CD4-positive, alpha-beta memory T cell (primary cell): Measurements from ENCODE around the gene RASA3. TPM values are rescaled to one million over a fixed set of nuclear protein-coding genes. Genes with fewer than 3 reads are reported as not detected.

Source experiments
- CTCF ChIA-PET: fragments of 350-600 bp; sonication (Branson Sonifier 250); formaldehyde crosslinking; loops from one replicate; lab custom pipeline; 2021; ENCODE audit warnings: inconsistent platforms; ENCODE audit not compliant: partially characterized antibody; lab: Charles Lee
- POLR2A ChIA-PET: fragments of 350-600 bp; sonication (Branson Sonifier 250); formaldehyde crosslinking; loops from one replicate; lab custom pipeline; 2021; ENCODE audit not compliant: partially characterized antibody; lab: Charles Lee
- DNase-seq, 5 donors: peaks; one replicate each; pipeline versions ENCODE4 v3.0.0 to v3.0.0-alpha.2; 2020 to 2022; ENCODE audit warnings: mixed read lengths in 1 of 5
- H3K27ac ChIP-seq: one replicate; pipeline ENCODE4 v1.7.0; 2013; ENCODE audit warnings: low read depth, low read length
- H3K27me3 ChIP-seq: 2 replicates; pipeline ENCODE4 v1.7.0; 2013; ENCODE audit warnings: mild to moderate bottlenecking, low read length, moderate library complexity; ENCODE audit not compliant: insufficient read depth
- H3K36me3 ChIP-seq: 2 replicates; pipeline ENCODE4 v1.7.0; 2013; ENCODE audit warnings: mild to moderate bottlenecking, low read length, moderate library complexity; ENCODE audit not compliant: insufficient read depth
- H3K4me1 ChIP-seq: 2 replicates; pipeline ENCODE4 v1.7.0; 2013; ENCODE audit warnings: mild to moderate bottlenecking, low read length, moderate library complexity; ENCODE audit not compliant: insufficient read depth
- H3K4me3 ChIP-seq, 2 donors: one replicate each; pipeline ENCODE4 v1.7.0; 2013; ENCODE audit warnings: low read length in 2 of 2, mild to moderate bottlenecking in 1 of 2
- H3K9me3 ChIP-seq, 2 donors: one replicate each; pipeline ENCODE4 v1.7.0; 2013; ENCODE audit warnings: low read length in 2 of 2, control low read depth in 1 of 2; ENCODE audit not compliant: control insufficient read depth in 1 of 2
- H3K27ac Mint-ChIP-seq, 7 donors: one replicate each; pipeline ENCODE4 v1.8.0; 2020 to 2021; ENCODE audit warnings: mixed read lengths in 7 of 7, mild to moderate bottlenecking in 6 of 7, inconsistent platforms in 3 of 7, moderate library complexity in 3 of 7
- H3K27me3 Mint-ChIP-seq, 2 donors: one replicate each; pipeline ENCODE4 v1.8.0; 2020 to 2021; ENCODE audit warnings: mixed read lengths in 2 of 2
- H3K36me3 Mint-ChIP-seq, 2 donors: one replicate each; pipeline ENCODE4 v1.8.0; 2020 to 2021; ENCODE audit warnings: mixed read lengths in 2 of 2, inconsistent platforms in 1 of 2, mild to moderate bottlenecking in 1 of 2
- H3K4me1 Mint-ChIP-seq, 4 donors: one replicate each; pipeline ENCODE4 v1.8.0; 2020 to 2021; ENCODE audit warnings: mixed read lengths in 4 of 4, mild to moderate bottlenecking in 1 of 4
- H3K4me3 Mint-ChIP-seq, 8 donors: one replicate each; pipeline ENCODE4 v1.8.0; 2020 to 2021; ENCODE audit warnings: mixed read lengths in 8 of 8, mild to moderate bottlenecking in 7 of 8, moderate library complexity in 6 of 8, inconsistent platforms in 3 of 8
- H3K9me3 Mint-ChIP-seq, 8 donors: one replicate each; pipeline ENCODE4 v1.8.0; 2020 to 2021; ENCODE audit warnings: mixed read lengths in 8 of 8, mild to moderate bottlenecking in 5 of 8, inconsistent platforms in 3 of 8, moderate library complexity in 1 of 8
- intact Hi-C: fragments of 100-400 bp; cut with micrococcal nuclease; formaldehyde crosslinking; loops from one replicate; pipeline ENCODE4 v1.15.1; 2023
- polyA plus RNA-seq, 2 donors: library from polyadenylated mRNA; unstranded; fragments of 300-500 nt; fragmentation: Illumina TruSeq; gene quantifications; one replicate each; pipeline ENCODE4 v1.2.3, GENCODE V29; 2021
- total RNA-seq, 2 experiments: library from RNA; stranded (reverse); gene quantifications; one replicate each; pipeline ENCODE4 v1.2.3, GENCODE V29; 2021

The RASA3 gene
- total and polyA plus RNA-seq, 4 experiments from 2014 or later = 65.5 to 174 (median 156) TPM

- H3K4me3 ChIP-seq = peak overlapping the region in 1 of 2 donors; percentile 43
- no peaks in the 10 kb centered on the region for H3K36me3 ChIP-seq
- Mint-ChIP-seq H3K4me1 (peaks cover 38 to 48% (median 41%) of the 10 kb centered on the region in 4 donors), H3K9me3 (no peaks in the 10 kb centered on the region), H3K4me3 (peak overlapping the region in 2 of 8 donors; percentile 32 to 78), H3K27ac (peak overlapping the region in 5 of 7 donors; percentile 91 to 96 (median 94)), H3K36me3 (peaks cover 7% of the 10 kb centered on the region in 2 donors), H3K27me3 (no peaks in the 10 kb centered on the region)
- intact Hi-C loops = loop anchor here (2.0 kb wide), 1 partner anchor 83 kb away; no protein-coding TSS in a partner anchor
- peak in 3 of 5 donors; percentile 42 to 52 (median 51) for DNase-seq
- ChIA-PET CTCF (interaction anchor here (0.9 to 1.7 kb wide), 8 partner anchors 12 to 84 kb away, joined by 3 to 5 read pairs (median 4); no protein-coding TSS in a partner anchor), POLR2A (interaction anchor here (0.8 to 5.4 kb wide), 17 partner anchors 8 to 82 kb away, joined by 3 to 170 read pairs (median 9); partner anchors contain the start of gene RASA3)
- H3K9me3 ChIP-seq = no peaks in the 10 kb centered on the region
- no peaks in the 10 kb centered on the region for H3K27me3 ChIP-seq
- H3K4me1 ChIP-seq = peaks cover 90% of the 10 kb centered on the region
- peak overlapping the region; percentile 56 for H3K27ac ChIP-seq
Observed at GRCh38 chr13:114143806-114144605, 11.6 kb upstream of the RASA3 start.

- H3K4me3 Mint-ChIP-seq = no peak overlapping the region
- POLR2A ChIA-PET = interaction anchor here (0.8 to 5.4 kb wide), 28 partner anchors 8 to 139 kb away, joined by 3 to 170 read pairs (median 5); partner anchors contain the start of genes RASA3 and UPF3A
- Histone ChIP-seq H3K27ac (peak overlapping the region; percentile 56), H3K4me1 (peaks cover 80% of the 10 kb centered on the region), H3K27me3 (no peaks in the 10 kb centered on the region), H3K36me3 (no peaks in the 10 kb centered on the region), H3K9me3 (no peaks in the 10 kb centered on the region), H3K4me3 (peak overlapping the region; percentile 37 to 43)
- intact Hi-C loops = loop anchor here (1.0 to 2.0 kb wide), 2 partner anchors 14 to 84 kb away; no protein-coding TSS in a partner anchor
- CTCF ChIA-PET = interaction anchor here (1.0 to 1.7 kb wide), 10 partner anchors 14 to 85 kb away, joined by 3 to 7 read pairs (median 4); no protein-coding TSS in a partner anchor
- peak; percentile 89 to 92 (median 90) for DNase-seq
- H3K36me3 Mint-ChIP-seq = peaks cover under 1 to 5% of the 10 kb centered on the region in 2 donors
- no peaks in the 10 kb centered on the region for H3K9me3 Mint-ChIP-seq
- H3K27ac Mint-ChIP-seq = no peak overlapping the region
- H3K4me1 Mint-ChIP-seq = peaks cover 31 to 38% (median 32%) of the 10 kb centered on the region in 4 donors
- no peaks in the 10 kb centered on the region for H3K27me3 Mint-ChIP-seq
Observed at GRCh38 chr13:114142640-114143490, 10.4 kb upstream of the RASA3 start.

DNA sequence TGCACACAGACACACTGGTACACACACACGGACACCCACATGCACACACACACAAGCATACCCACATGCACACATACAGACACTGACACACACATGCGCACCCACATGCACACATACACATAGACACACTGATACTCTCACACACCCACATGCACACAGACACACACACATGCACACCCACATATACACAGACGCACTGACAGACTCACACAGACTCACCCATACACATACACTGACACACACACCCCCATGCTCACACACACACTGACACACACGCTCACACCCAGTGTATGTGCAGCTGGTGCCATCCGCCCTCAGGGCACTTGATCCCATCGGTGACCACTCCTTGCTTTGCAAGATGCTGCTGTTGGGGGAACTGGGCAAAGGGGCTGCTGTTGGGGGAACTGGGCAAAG lies 9.7 kb upstream of the RASA3 start:
- H3K27me3 Mint-ChIP-seq = no peaks in the 10 kb centered on the region
- no peaks in the 10 kb centered on the region for H3K9me3 ChIP-seq
- POLR2A ChIA-PET = interaction anchor here (0.8 to 5.4 kb wide), 20 partner anchors 7 to 140 kb away, joined by 3 to 170 read pairs (median 9); partner anchors contain the start of genes RASA3 and UPF3A
- intact Hi-C loops = loop anchor here (1.0 to 2.0 kb wide), 2 partner anchors 13 to 85 kb away; no protein-coding TSS in a partner anchor
- no peak overlapping the region for H3K27ac Mint-ChIP-seq
- peak overlapping the region; percentile 56 for H3K27ac ChIP-seq
- no peaks in the 10 kb centered on the region for H3K9me3 Mint-ChIP-seq
- peaks cover 74% of the 10 kb centered on the region for H3K4me1 ChIP-seq
- peak overlapping the region; percentile 8 to 43 for H3K4me3 ChIP-seq
- peak in 1 of 5 donors; percentile 58 for DNase-seq
- H3K36me3 Mint-ChIP-seq = peaks cover 0 to 4% of the 10 kb centered on the region in 2 donors
- H3K27me3 ChIP-seq = no peaks in the 10 kb centered on the region
- CTCF ChIA-PET = interaction anchor here (1.0 to 1.7 kb wide), 3 partner anchors 14 to 84 kb away, joined by 3 to 6 read pairs (median 4); no protein-coding TSS in a partner anchor
- no peaks in the 10 kb centered on the region for H3K36me3 ChIP-seq
- H3K4me1 Mint-ChIP-seq = peaks cover 34 to 40% (median 35%) of the 10 kb centered on the region in 4 donors
- H3K4me3 Mint-ChIP-seq = no peak overlapping the region

DNA sequence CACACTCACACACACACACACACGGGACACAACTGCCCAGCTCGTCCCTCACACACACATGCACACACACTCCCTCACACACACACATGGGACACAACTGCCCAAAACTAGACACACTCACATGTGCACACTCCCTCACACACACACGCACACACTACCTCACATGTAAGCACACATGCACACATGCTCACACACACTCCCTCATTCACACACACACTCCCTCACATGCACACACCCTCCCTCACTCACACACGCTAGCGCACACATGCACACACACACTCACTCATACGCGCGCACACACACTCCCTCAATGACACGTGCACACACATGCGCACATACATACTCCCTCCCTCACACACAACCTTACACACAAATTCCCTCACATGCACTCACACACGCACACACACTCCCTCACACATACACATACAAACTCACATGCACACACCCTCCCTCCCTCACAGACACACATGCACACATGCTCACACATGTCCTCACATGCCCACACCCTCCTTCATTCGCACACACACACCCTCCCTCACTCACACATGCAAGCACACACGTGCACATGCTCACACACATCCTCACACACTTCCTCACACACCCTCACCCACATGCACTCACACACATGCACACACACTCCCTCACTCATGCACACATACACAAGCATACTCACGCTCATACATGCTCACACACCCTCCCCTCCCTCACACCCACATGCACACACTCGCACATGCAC lies 9.0 kb upstream of the RASA3 start:
- peak in 1 of 5 donors; percentile 39 for DNase-seq
- H3K27ac Mint-ChIP-seq = no peak overlapping the region
- intact Hi-C loops = no loop called here
- ChIA-PET POLR2A (interaction anchor here (0.8 to 5.4 kb wide), 21 partner anchors 6 to 141 kb away, joined by 3 to 170 read pairs (median 7); partner anchors contain the start of gene RASA3), CTCF (interaction anchor here (0.8 to 1.8 kb wide), 5 partner anchors 12 to 85 kb away, joined by 3 to 8 read pairs (median 4); no protein-coding TSS in a partner anchor)
- Histone ChIP-seq H3K4me1 (peaks cover 67% of the 10 kb centered on the region), H3K36me3 (no peaks in the 10 kb centered on the region), H3K4me3 (peak overlapping the region; percentile 30 to 43), H3K27me3 (no peaks in the 10 kb centered on the region), H3K9me3 (no peaks in the 10 kb centered on the region), H3K27ac (peak overlapping the region; percentile 64)
- H3K4me3 Mint-ChIP-seq = no peak overlapping the region
- peaks cover 30 to 34% (median 30%) of the 10 kb centered on the region in 4 donors for H3K4me1 Mint-ChIP-seq
- H3K36me3 Mint-ChIP-seq = peaks cover 0 to 4% of the 10 kb centered on the region in 2 donors
- no peaks in the 10 kb centered on the region for H3K27me3 Mint-ChIP-seq
- H3K9me3 Mint-ChIP-seq = no peaks in the 10 kb centered on the region

DNA sequence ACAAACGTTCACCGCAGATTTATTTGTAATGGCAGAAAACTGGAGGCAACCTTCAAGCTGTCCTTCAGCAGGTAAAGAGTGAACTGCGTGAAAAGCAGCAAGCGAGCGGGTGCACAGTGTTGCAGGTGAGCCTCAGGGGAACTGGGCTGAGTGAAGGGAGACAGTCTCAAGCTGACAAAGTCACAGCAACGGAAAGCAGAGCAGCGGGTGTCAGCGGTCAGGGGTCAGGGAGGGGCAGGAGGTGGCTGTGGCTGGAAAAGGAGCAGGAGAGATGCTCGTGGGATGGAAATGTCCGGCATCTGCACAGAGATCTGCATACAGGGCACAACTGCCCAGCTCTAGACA lies 8.5 kb upstream of the RASA3 start:
- Histone ChIP-seq H3K4me1 (peaks cover 61% of the 10 kb centered on the region), H3K27ac (peak overlapping the region; percentile 64), H3K4me3 (peak overlapping the region; percentile 30 to 43), H3K36me3 (no peaks in the 10 kb centered on the region), H3K27me3 (no peaks in the 10 kb centered on the region), H3K9me3 (no peaks in the 10 kb centered on the region)
- CTCF ChIA-PET = interaction anchor here (0.6 to 1.8 kb wide), 6 partner anchors 7 to 130 kb away, joined by 3 to 8 read pairs (median 4); no protein-coding TSS in a partner anchor
- Mint-ChIP-seq H3K4me1 (peaks cover 27 to 34% (median 29%) of the 10 kb centered on the region in 4 donors), H3K4me3 (no peak overlapping the region), H3K27ac (no peak overlapping the region), H3K9me3 (no peaks in the 10 kb centered on the region), H3K36me3 (peaks cover 0 to 1% of the 10 kb centered on the region in 2 donors), H3K27me3 (no peaks in the 10 kb centered on the region)
- peak in 4 of 5 donors; percentile 53 to 73 (median 56) for DNase-seq
- POLR2A ChIA-PET = interaction anchor here (0.8 to 2.1 kb wide), 21 partner anchors 7 to 139 kb away, joined by 3 to 100 read pairs (median 6); partner anchors contain the start of gene RASA3
- intact Hi-C loops = no loop called here
